GM19324 (cell line): Measurements from ENCODE around the gene LRRC8D.

ENCODE experiments used
- ATAC-seq: cut with Tn5 transposase; IDR thresholded peaks from one replicate; pipeline ENCODE4 v1.9.1; 2021; ENCODE audit warnings: mild to moderate bottlenecking, moderate library complexity; ENCODE audit not compliant: unreplicated experiment, low FRiP score

The LRRC8D gene

DNA sequence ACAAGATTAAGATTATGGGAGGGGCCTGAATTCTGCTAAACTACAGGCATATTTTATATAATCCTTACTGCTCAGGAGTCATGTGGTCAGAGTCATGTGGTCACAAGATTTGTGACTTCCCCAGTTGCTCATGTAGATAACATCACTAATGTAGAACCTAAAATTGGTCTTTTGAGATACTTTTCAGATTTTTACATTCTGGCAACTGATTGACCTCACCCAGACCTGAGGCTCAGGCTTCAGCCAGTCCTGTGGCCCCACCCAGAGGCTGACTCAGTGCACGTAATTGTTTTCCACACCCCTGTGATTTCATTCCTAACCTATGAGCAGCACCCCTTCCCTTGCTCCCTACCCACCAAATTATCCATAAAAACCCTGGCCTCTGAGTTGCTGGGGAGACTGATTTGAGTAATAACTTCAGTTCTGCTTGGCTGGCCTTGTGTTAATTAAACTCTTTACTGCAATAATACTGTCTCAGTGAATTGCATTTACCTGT, 132.3 kb downstream of the LRRC8D start:
- no peak for ATAC-seq

DNA sequence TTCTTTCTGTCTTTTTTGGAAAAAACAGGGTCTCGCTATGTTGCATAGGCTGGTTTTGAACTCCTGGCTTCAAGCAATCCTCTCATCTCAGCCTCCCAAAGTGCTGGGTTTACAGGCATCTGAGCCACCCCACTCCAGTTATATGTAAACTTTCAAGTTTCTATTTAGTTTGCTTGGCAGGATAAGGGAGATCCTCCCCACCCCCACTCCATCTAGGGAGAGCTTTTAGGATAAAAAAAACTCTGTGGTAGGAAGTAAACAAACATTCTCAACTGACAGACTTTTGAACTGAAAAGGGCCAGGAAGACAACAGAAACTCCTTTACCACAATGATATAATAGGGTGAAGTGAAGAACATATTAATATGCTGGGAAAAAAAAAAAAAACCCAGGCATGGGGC, 133.1 kb downstream of the LRRC8D start:
- no peak for ATAC-seq

DNA sequence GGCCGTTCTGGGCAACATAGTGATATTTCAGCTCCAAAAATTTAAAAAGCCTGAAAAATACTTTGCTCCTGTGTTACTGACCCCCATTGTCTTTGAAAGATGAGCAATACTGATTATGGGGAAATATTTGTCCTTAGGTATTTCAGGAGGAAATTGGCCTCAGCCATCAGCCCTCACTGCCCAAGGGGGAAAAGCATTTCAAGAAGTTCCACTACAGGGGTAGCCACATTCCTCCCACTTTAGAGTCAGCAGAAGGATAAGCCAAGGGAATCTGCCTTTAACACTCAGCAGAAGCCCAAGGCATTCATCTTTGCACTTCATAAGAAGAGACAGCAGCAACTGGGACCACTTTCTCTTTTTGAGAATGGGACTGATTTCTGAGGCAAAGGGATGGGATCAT, 133.6 kb downstream of the LRRC8D start:
- ATAC-seq = no peak

DNA sequence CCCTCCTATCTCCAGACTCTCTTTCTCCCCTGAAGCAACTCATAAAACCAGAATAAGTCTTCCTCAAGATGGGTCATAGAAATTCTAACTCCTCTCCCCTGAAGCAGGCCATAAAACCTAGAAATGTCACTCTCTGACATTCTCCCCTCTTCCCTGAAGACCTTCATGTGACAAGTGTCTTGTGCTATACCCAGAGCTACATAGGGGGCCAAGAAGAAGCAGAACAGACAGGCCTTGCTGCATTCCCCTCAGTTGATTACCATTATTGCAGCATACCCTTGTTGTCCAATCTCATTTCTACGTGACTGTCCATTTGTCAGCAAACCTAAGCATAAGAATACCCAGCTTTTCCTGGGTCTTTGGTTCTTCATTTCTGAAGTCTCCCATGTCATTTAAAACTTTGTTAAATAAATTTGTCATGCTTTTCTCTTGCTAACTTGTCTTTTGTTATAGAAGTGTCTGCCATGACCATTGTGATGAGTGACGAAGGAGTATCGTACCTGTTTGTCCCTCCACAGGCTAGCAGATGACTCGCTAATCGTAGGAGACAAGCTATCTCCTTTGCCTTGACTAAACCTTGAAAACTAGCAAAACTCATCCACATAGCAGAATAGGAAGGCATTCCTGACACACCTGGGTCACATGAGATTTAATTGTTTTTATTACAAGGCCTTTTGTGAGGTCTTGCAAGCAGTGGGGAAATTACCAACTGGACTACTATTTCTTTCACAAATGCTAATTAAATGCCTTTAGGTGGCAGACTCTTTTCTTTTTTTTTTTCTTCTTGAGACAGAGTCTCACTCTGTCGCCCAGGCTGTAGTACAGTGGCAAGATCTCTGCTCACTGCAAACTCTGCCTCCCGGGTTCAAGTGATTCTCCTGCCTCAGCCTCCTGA, 134.7 kb downstream of the LRRC8D start:
- peak; percentile 16 for ATAC-seq

DNA sequence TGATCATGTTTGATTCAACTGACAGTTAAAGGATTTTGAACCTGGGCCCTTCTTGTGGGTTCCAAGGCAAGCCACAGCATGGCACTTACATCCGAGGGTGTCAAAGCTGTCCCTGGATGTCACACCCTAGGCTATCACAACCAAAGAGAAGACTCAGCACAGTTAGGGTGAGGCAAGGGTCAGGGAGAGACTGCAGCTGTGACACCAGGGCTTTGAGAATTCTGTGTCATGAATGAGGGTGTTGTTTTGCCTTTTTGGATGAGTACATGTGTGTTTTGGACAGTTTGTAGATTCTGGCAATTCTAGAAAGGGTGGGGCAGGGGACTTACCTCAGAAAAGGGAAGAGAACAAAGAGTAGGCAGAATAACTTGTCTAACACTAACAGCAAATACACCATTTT, 136.3 kb downstream of the LRRC8D start:
- no peak for ATAC-seq

DNA sequence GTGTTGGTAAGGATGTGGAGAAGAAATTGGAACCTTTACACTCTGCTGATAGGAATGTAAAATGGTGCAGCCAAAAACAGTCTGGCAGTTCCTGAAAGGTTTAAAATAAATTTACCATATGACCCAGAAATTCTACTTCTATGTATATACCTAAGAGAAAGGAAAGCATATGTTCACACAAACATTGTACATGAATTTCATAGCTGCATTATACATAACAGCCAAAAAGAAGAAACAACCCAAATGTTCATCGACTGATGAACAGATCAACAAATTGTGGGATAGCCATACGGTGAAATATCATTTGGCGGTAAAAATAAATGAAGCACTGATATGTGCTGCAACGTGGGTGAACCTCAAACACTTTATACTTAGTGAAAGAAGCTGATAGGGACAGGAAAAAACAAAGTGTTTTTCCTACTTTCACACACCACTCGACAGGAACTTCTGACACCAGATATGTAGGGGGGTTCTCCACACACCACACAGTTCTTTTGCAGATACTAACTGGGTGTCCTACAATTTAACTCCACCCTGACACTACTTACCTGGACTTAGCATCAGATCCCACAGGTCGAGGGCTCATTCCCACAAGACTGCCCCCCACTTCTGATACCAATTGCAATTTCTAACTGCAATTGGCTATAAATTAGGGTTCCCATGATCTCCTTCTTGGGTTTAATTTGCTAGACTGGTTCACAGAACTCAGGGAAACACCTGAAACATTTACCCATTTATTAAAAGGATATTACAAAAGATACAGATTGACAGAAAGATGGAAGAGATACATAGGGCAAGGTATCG, 138.2 kb downstream of the LRRC8D start:
- ATAC-seq = no peak

DNA sequence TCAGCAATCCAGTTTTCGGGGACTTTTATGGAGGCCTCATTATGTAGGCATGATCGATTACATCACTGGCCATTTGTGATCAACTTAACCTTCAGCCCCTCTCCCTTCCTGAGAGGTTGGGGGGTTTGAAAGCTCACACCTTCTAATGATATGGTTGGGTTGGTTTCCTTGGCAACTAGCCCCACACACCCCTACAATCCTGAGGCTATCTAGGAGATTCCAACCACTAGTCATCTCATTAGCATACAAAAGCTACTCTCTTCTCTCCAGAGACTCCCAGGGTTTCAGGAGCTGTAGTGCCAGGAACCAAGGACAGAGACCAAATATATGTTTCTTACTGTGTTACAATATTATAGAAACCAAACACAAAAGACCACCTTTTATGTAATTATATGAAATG, 138.9 kb downstream of the LRRC8D start:
- ATAC-seq = no peak

DNA sequence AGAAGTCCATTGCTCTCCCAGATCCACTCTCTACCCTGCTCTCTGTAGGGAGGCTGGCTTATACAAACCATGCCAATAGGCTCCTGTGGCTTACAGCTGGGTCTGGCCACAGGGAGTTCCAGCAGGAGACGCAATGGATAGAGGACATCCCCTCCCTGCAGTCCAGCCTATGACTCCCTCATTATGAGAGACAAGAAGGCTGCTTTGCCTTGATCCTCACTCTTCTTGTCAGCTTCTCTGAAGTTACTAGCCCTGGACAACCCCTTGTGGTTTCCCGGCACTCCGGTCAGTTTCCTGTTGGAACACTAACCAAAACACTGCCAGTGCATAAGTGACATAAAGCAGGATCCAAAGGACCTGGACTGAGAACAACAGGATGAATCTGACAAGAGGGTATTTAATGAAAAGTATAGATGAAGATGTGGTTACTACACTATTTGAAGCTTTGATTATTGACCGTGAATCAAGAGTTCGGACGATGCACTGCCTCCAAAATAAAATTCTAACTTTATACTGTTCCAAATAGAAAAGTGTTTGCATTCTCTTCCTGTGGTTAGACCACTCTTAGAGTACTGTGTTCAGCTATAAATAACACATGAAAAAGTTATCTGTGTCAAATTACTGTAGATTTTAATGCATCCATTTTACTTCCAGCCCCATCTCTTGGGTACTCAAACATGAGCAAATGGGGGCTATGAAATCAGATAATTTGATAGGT, 141.4 kb downstream of the LRRC8D start:
- ATAC-seq = no peak

DNA sequence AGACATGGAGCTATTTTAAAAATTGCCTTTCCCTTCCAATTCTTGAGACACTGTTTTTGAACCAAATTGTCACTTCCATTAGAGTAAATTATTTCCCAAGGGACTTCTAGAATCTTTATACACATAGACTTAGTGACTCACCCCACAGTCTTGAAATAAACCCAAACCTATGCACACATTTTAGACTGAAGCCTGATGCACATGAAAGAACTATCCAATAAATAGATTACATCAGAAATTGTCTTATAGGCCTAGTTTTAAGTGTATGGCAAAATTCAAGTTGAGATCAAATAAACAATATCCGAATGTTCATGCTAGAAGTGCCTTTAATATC, 141.9 kb downstream of the LRRC8D start:
- no peak for ATAC-seq

DNA sequence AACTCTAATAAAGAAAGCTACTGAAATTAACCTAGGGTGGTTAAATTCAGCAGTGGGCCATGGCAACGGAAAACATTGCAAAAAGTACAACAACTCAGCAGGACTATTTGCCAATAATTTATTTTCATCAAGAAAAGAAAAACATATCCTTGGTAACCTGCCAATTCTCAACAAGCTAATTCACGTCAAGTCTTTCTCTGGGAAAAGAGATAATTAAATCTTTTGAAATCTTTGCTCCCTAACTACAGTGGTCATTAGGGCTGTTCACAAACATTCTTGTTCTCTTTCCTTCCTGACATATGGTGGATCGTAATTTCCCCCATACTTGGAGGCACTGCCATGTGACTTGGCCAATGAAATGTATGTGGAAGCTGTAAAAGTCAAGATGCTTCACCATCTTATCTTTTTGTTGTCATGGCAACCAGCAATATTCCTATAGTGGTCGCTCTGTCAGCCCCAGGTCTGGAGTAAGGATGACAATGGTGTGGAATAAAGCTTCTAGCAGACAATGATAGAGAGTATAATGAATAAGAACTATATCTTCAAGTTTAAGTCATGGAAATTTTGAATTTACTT, 144.4 kb downstream of the LRRC8D start:
- ATAC-seq = no peak

DNA sequence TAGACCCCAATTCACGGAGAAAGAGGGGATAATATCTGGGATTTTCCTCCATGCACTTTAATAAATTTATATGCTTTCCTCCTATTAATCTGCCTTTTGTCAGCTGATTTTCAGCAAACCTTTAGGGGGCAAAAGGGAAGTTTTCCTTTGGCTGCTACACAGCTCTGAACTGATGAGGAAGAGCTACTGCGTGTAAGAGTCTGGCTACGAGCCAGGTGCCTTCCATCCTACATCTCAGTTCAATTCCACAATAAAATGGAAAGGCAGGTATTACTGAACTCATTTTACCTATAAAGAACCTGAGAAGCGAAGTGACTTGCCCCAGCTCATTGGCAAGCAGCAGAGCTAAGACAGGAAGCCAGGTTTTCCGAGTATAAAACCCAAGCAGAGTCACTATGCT, 145.8 kb downstream of the LRRC8D start:
- ATAC-seq = peak; percentile 47

DNA sequence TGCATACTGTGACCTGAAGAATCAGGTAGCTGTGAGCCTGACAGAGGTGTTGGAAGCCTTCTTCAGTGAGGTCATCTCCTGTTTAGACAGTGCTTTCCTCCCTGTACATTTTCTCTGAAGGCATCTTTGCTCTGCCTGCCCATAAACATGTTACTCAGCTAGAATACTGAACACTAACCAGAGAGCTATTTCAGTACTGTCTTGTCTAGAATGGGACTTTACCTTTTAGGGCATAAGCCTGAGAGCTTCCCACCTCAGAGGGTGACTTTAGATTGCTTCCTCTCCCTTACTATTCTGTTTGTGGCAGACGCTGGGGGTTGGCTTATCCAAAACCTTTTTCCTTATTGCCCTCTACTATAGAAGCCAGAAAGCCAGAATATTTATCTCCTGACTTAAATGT, 150.8 kb downstream of the LRRC8D start:
- no peak for ATAC-seq

DNA sequence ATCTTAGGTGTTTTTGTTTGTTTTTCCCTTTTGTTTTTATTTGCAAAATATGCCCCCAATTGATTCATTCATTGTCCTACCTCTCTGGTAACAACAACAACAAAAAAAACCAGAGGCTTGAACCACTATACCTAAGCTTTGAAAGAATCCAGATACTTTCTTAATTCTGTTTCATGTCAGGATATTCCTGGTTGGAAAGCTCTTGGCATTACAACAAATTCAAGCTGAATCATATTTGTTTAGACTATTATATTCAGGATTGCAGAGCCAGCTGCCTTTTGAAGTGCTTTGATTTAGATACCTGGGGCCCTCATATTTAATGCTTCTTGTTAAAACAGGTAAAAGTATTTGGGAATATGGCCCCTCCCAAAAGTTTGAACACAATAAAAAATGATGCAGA, 151.2 kb downstream of the LRRC8D start:
- no peak for ATAC-seq

DNA sequence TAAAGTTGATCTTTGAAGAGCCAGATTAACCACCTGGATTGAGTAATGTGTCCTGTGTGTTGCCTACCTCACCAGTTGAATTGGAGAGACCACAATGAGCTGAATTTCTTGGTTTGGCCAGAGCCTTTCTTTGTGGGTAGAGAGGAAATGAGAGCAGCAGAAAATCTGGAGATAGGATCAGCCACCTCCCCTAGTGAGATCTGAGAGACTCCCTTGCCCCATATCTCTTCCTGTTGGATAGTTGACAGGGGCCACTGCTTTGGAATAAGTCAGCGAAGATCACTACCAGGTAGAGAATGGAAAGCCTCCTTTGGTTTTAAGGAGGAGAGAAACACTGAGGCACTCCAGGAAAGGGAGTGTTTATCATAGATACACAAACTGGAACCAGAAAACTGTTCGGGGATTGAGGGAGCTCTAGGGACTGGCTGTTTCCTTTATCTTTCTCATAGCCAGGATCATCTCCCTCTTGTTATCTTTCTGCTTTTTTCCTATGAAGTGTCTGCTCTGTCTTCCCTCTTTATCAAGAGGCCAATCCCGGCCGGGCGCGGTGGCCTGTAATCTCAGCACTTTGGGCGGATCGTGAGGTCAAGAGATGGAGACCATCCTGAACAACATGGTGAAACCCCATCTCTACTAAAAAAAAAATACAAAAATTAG, 152.8 kb downstream of the LRRC8D start:
- ATAC-seq = no peak

DNA sequence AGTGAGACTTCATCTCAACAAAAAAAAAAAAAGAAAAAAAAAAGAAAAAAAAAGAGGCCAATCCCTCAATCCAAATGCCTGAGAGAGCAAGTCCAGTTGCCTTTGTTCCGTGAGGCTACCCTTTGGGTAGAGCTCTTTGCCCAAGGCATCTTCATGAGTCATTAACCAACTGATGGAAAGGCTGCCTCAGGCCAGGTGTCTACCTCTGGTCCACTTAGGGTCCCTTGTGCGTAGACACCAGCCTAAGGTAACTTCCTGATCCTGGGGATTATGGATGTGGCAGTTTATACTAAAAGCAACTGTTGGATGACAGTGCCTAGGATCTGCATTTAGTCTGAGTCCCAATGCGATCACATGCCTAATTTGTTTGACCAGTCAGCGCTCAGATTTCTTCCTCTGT, 153.4 kb downstream of the LRRC8D start:
- no peak for ATAC-seq

DNA sequence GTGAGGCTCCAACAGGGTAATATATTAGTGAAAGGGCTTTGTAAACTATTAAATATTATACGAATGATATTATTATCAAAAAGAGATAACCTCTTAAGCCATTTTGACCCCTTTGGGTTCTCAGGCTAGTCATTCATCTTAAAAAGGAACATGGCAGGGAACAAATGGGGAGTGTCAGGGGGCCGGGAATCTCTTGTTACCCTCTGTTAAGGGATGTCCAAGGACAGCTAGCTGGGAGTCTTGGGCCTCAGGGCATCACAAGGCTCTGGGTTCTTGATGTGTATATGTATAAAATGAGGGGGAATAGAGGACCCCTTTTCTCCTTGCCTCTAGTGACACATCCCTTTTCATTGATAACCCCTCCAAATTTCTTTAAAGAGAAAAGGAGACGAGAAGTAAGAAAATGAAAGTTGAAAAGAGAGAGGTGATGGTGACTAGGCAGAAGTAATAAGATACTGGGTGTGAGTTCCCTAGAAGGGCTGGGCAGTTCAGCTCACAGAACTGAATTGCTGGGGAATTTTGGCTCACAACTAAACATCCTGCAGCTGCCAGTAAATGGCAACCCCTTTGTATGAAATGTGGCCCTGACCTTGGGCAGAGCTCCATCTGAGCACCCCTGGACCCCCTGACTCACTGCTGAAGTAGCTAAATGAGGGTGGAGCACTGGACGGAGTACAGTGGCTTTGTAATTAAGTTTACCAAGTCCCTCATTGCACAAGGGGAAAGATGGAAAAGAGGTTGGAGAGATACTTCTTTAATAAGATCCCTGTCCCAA, 154.1 kb downstream of the LRRC8D start:
- ATAC-seq = no peak

DNA sequence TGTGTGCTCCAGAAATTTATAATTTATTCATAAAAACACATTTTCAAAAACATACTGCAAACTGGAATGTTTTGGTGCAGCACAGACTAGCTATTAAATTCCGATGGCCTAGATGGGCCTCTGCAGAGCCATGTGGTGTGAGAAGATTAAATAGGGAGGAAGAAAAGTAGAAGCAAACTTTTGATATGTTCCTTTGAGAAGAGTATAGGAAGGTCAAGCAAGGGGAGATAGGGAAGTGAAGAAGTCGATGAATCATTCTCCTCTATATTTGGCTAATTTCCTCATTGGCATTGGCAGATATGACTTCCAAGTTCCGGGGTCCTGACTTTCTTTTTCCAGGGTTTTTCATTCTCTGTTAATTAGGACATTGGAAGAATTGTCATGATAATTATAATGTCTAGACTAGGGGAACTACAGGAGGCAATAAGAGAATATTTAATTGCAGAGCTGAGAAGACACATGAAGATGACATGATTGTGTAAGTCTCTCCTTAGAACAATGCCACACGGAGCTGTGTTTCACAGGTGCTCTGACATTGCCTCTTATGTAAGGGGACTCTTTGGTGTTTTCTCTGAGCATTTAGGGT, 154.8 kb downstream of the LRRC8D start:
- ATAC-seq = no peak

DNA sequence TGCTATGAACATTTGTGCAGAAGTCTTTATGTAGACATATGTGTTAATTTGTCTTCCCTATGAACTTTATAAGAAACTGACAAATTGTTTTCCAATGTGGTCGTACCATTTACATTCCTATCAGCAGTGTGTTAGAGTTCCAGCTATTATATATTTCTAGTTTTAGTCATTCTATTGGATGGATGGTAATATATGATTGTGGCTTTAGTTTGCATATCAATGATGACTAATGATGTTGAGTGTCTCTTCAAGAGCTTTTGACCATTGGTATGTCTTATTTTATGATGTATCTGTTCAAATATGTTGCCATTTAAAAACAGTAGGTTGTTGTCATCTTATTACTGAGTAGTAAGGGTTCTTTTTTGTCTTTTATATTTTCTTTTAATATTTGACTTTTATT, 157.9 kb downstream of the LRRC8D start:
- no peak for ATAC-seq

DNA sequence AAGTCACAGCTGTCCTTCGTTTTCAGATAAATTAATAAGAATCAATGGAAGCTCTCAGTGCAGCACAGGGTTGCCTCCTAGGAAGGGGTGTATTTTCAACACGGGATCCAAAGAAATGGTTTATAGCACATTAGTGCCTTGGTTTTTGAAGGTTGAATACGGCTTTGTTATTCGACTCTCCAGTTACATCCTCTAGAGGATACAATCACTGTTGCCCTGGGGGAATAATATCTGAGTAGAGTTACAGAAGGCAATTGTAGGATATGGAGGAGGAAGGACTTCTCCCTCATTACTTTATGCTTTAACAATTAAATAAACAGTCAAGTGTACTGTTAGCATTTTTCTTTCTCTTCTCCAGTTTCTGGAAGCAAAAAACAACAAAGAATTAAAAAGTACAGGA, 159.8 kb downstream of the LRRC8D start:
- ATAC-seq = no peak
